T follicular helper cell (primary cell): Measurements from ENCODE around the gene SLC2A11.

Experiments
- DNase-seq: peaks from one replicate; pipeline ENCODE4 v3.0.0-alpha.2; 2020; ENCODE audit warnings: low read depth

The SLC2A11 gene

GRCh38 chr22:23832226-23833016 lies 25.3 kb upstream of the SLC2A11 start:
- DNase-seq: no peak

GRCh38 chr22:23833017-23833751 lies 24.5 kb upstream of the SLC2A11 start:
- DNase-seq: no peak

GRCh38 chr22:23833911-23834317 lies 23.8 kb upstream of the SLC2A11 start:
- no peak for DNase-seq

GRCh38 chr22:23834406-23834792 lies 23.3 kb upstream of the SLC2A11 start:
- no peak for DNase-seq

GRCh38 chr22:23834793-23835483 lies 22.7 kb upstream of the SLC2A11 start:
- DNase-seq: no peak

GRCh38 chr22:23835484-23836144 lies 22.1 kb upstream of the SLC2A11 start:
- DNase-seq: no peak

GRCh38 chr22:23836281-23836680 lies 21.4 kb upstream of the SLC2A11 start:
- DNase-seq: no peak

- no peak for DNase-seq
Measured at GRCh38 chr22:23836692-23837495, 20.8 kb upstream of the SLC2A11 start.

GRCh38 chr22:23837496-23837859 lies 20.2 kb upstream of the SLC2A11 start:
- no peak for DNase-seq

- DNase-seq: no peak
Measured at GRCh38 chr22:23837911-23838680, 19.6 kb upstream of the SLC2A11 start.

- peak; percentile 88 for DNase-seq
Measured at GRCh38 chr22:23838681-23839468, 18.8 kb upstream of the SLC2A11 start, which contains the start of gene DERL3. Gene DERL3, minus strand, starts transcription at chr22:23839006. Its CDS starts 19 bp downstream, at chr22:23838987.

- no peak for DNase-seq
Measured at GRCh38 chr22:23840026-23840425, 17.6 kb upstream of the SLC2A11 start.

GRCh38 chr22:23841292-23841691 lies 16.4 kb upstream of the SLC2A11 start:
- DNase-seq: no peak

- DNase-seq: no peak
Measured at GRCh38 chr22:23841736-23842445, 15.8 kb upstream of the SLC2A11 start.

GRCh38 chr22:23842599-23842998 lies 15.1 kb upstream of the SLC2A11 start:
- no peak for DNase-seq

GRCh38 chr22:23844739-23845202 lies 12.9 kb upstream of the SLC2A11 start:
- DNase-seq: no peak

- no peak for DNase-seq
Measured at GRCh38 chr22:23845265-23846080, 12.2 kb upstream of the SLC2A11 start.

- DNase-seq: no peak
Measured at GRCh38 chr22:23846081-23846469, 11.6 kb upstream of the SLC2A11 start.
